Rectal smooth muscle tissue (tissue), 1 donor: Measurements from ENCODE around the gene ARFGAP3.
"Not testable (repeated sequence)": the region's sequence is repeated elsewhere in the genome, so short reads cannot be mapped to it uniquely, and the experiment has no call there.

ENCODE experiments used
- H3K27ac ChIP-seq: one replicate; pipeline ENCODE4 v1.7.0; 2013; ENCODE audit warnings: low read depth, low read length, inconsistent platforms
- H3K27me3 ChIP-seq: one replicate; pipeline ENCODE4 v1.7.0; 2013; ENCODE audit warnings: low read length; ENCODE audit not compliant: control insufficient read depth, insufficient read depth
- H3K36me3 ChIP-seq: one replicate; pipeline ENCODE4 v1.7.0; 2013; ENCODE audit warnings: low read length; ENCODE audit not compliant: control insufficient read depth, insufficient read depth
- H3K4me1 ChIP-seq: one replicate; pipeline ENCODE4 v1.7.0; 2013; ENCODE audit warnings: low read length; ENCODE audit not compliant: control insufficient read depth, insufficient read depth
- H3K4me3 ChIP-seq: one replicate; pipeline ENCODE4 v1.7.0; 2013; ENCODE audit warnings: low read length
- H3K9ac ChIP-seq: one replicate; pipeline ENCODE4 v1.7.0; 2013; ENCODE audit warnings: low read length

ARFGAP3 gene

DNA sequence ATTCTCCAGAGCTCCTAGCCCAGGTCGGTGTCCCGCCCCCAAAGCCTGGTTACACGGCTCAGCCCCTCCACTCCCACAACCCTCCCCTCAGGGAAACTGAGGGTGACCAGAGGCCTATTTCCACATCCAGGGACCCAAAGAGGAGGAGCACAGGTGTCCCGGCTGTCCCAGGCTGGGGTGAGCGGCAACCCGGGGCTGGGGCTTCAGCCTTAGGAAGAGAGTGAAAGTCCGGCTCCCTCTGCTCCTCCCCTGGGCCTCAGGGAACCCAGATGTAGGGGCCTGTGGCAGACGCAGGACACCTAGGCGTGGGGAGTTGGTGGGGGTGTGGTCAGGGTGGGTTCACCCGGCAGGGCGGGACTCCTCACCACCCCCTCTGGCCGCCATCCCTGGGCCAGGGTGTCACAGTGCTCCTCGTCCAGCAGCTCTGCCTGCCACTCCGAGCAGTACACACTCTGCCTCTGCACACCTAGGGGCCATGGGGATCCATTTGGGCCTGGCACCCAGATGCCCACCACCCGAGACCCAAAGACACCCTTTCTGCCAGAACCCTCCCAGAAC is 63.1 kb downstream of the ARFGAP3 start:
- H3K36me3 ChIP-seq = peaks cover 11% of the 10 kb centered on the region
- H3K4me3 ChIP-seq = no peak overlapping the region
- no peak overlapping the region for H3K27ac ChIP-seq
- peaks cover 3% of the 10 kb centered on the region for H3K4me1 ChIP-seq
- H3K9ac ChIP-seq = no peak overlapping the region
- no peaks in the 10 kb centered on the region for H3K27me3 ChIP-seq

DNA sequence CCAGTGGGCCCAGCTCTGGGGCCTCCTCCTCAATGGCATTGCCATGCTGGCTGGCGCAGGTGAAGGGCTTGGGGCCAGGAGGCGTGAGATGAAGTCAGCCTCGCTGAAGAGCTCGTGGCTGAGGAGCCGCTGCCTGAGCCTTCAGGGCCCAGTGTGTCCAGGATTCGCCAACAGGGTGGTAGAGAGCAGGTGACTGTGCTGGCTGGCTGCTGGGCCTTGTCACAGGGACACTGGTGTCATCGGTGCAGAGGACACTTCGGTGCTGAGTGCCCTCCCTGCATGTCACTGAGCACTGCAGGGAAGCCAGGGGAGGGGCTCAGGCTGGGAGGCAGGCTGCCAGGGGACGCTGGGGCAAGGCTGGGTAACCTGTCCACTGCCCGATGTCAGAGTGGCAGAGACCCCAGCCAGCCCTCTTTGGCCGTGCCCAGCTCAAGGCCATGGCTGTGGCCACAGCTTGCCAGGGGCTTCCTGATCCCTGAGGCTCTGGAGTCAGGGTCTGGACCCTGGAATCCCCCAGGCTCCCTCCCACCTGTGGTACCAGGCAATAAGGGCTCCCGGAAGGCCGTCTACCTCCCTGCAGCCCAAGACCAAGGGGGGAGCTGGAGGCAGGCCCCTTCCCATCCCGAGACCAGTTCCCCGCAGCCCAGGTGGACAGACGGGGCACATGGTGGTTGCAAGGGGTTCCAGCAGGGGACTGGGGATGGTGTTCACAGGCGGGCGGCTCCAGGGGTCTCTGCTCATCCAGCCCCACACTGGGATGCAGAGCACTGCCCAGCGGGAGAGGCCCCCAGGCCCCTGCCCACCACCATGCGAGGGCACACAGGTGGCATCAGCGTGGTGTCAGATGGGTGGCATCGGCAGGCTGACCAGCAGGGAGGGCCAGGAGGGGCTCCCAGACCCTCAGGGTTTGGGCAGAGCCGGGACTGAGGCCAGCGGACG is 63.9 kb downstream of the ARFGAP3 start:
- H3K27ac ChIP-seq = no peak overlapping the region
- peaks cover 10% of the 10 kb centered on the region for H3K36me3 ChIP-seq
- no peaks in the 10 kb centered on the region for H3K27me3 ChIP-seq
- H3K9ac ChIP-seq = no peak overlapping the region
- peaks cover 3% of the 10 kb centered on the region for H3K4me1 ChIP-seq
- H3K4me3 ChIP-seq = no peak overlapping the region

DNA sequence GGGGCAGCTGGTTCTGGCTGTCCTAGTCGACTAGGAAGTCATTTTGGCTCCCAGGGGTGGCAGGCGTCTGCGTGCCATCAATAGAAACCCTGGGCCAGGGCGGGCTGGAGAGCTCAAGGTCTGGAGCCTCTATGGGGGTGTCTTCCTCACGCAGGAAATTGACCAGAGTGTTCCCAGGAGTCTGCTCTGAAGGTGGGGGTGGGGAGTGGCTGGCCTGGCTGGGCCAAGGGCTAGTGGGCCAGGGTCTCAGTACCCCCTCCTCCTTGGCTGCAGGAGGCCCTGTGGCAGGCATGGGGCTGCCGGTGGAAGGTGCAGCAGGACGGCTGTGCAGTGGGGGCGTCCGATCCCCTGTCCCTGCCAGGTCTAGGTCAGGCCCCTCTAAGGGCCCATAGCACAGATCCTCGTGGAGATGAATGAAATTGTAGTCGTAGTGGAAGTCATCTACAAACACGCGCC is 64.6 kb downstream of the ARFGAP3 start:
- Histone ChIP-seq H3K27ac (no peak overlapping the region), H3K36me3 (peaks cover 3% of the 10 kb centered on the region), H3K27me3 (no peaks in the 10 kb centered on the region), H3K4me3 (no peak overlapping the region), H3K4me1 (peaks cover 3% of the 10 kb centered on the region), H3K9ac (no peak overlapping the region)

DNA sequence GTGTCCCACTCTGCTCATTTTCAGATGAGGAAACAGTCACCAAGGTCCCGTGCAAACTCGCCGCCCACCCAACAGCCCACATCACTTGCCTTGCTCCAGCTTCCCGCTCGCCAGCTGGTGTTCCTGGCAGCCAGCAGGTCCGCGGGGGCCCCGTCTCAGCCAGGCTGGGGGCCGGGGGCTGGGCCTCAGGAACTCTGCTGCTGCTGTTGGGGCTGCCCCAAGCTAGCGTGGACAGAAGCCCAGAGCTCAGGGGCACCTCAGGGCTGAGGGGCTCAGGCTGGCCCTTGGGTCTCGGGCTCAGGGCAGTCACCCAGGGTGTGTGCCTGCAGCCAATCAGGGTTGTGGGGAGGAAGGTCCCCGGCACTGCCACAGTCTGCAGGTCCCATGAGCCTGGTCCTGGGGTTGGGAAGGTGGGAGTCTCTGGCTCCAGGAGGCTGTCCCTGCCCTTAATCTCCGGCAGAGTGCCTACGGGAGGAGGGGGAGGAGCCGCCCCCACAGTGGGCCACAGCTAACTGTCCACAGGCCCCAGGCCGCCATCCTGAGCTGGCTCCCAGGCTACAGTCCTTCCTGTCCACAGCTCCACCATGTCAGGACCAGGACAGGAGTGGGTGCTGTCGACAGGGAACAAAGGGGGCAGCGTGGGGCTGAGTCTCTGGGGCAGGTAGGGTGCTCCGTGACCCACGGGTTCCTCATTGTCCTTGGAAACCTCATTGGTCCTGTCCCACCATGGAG is 65.2 kb downstream of the ARFGAP3 start:
- peaks cover 3% of the 10 kb centered on the region for H3K4me1 ChIP-seq
- no peaks in the 10 kb centered on the region for H3K36me3 ChIP-seq
- H3K9ac ChIP-seq = no peak overlapping the region
- no peak overlapping the region for H3K4me3 ChIP-seq
- H3K27me3 ChIP-seq = no peaks in the 10 kb centered on the region
- H3K27ac ChIP-seq = no peak overlapping the region

DNA sequence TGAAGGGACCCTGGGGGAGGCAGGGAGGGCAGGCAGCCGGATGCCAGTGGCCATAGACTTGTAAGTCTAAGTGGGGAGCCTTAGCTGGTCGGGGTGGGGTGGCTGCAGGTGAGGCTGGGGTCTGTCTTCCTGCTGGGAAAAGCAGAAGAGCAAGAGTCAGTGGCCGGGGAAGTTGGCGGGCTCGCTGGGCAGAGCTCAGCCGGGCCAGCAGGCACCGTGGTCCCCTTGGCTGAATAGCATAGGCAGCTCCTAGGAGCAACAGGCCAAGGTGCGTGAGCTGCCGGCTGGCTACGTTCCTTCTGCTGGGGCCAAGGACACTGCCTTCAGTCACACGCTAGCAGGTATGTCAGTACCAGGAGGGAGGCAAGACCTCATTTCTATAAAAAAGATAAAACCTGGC is 68.6 kb downstream of the ARFGAP3 start:
- Histone ChIP-seq H3K36me3 (no peaks in the 10 kb centered on the region), H3K4me1 (peaks cover 3% of the 10 kb centered on the region), H3K27ac (no peak overlapping the region), H3K4me3 (no peak overlapping the region), H3K9ac (no peak overlapping the region), H3K27me3 (no peaks in the 10 kb centered on the region)

DNA sequence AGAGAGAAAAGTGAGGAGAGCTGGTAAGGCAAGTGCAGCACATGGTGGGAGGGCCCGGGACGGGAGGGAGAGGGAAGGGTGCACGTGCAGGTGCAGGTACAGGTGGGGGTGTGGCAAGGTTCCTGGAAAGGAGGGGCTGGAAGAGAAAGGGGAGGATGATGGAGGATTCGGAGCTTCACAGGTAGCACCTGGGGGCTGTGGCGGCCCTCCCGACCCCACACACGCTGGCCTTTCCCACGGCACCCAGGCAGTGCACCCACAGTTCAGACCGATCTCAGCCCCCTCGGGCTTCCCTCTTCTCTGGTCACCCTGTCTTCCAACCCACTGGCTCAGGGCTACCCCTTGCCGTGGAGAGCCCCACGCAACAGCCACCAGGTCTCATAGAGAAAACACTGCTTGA is 69.1 kb downstream of the ARFGAP3 start:
- H3K4me3 ChIP-seq = no peak overlapping the region
- no peaks in the 10 kb centered on the region for H3K27me3 ChIP-seq
- H3K27ac ChIP-seq = no peak overlapping the region
- peaks cover 3% of the 10 kb centered on the region for H3K4me1 ChIP-seq
- H3K36me3 ChIP-seq = no peaks in the 10 kb centered on the region
- no peak overlapping the region for H3K9ac ChIP-seq

DNA sequence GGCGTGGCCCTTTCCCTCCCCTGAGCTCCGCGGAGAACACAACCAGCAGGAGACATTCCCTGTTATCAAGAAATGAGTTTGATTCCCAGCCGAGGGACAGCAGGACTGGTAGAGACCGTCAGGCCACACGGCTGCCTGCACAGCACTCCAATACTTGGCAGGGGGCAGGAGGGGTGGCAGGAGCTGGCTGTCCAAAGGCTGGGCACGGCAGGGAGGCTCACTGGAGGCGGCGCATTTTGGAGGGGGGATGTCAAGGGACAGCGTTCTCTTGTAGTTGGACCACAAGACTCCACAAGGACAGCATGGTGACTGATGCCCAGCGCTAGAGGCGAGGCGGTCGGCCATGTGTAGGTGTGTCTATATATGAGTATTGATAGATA is 69.7 kb downstream of the ARFGAP3 start:
- H3K27ac ChIP-seq = no peak overlapping the region
- no peak overlapping the region for H3K9ac ChIP-seq
- no peak overlapping the region for H3K4me3 ChIP-seq
- no peaks in the 10 kb centered on the region for H3K27me3 ChIP-seq
- H3K36me3 ChIP-seq = no peaks in the 10 kb centered on the region
- peaks cover 3% of the 10 kb centered on the region for H3K4me1 ChIP-seq

DNA sequence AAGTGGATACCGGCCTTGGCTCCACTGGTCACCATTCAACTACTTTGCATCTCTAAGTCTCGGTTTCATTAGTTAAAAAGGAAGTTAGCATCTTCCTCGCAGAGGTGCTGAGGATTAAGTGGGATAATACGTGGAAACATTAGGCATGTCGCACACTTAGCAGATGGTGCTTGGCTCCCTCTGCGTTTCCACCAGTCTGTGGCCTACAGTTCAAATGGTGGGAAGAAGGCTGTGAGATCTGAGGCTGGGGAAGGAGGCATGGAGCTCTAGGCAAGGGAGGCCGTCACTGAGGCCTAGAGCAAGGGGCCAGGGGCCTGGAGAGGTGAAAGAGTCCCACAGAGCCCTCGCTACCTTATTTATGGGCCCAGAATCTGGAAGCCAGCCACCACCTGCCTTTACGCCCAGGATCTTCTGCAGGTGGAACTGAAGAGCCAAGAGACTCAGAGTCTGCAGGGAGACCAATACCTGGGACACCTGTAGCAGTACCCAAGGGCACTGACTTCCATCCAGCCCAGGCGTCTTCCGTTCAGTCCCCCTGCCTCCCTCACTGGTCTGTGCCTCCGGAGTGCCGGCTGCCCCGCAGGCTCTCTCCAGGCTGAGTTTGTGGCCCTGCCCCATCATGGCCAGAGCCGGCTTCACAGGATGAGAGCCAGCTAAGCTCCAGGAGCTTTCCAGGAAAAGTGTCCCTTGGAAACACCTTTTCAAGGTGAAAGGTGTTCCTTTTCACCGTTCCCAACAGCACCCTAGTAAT is 70.3 kb downstream of the ARFGAP3 start:
- H3K27ac ChIP-seq = no peak overlapping the region
- H3K36me3 ChIP-seq = no peaks in the 10 kb centered on the region
- H3K27me3 ChIP-seq = no peaks in the 10 kb centered on the region
- H3K4me1 ChIP-seq = no peaks in the 10 kb centered on the region
- no peak overlapping the region for H3K9ac ChIP-seq
- H3K4me3 ChIP-seq = no peak overlapping the region

DNA sequence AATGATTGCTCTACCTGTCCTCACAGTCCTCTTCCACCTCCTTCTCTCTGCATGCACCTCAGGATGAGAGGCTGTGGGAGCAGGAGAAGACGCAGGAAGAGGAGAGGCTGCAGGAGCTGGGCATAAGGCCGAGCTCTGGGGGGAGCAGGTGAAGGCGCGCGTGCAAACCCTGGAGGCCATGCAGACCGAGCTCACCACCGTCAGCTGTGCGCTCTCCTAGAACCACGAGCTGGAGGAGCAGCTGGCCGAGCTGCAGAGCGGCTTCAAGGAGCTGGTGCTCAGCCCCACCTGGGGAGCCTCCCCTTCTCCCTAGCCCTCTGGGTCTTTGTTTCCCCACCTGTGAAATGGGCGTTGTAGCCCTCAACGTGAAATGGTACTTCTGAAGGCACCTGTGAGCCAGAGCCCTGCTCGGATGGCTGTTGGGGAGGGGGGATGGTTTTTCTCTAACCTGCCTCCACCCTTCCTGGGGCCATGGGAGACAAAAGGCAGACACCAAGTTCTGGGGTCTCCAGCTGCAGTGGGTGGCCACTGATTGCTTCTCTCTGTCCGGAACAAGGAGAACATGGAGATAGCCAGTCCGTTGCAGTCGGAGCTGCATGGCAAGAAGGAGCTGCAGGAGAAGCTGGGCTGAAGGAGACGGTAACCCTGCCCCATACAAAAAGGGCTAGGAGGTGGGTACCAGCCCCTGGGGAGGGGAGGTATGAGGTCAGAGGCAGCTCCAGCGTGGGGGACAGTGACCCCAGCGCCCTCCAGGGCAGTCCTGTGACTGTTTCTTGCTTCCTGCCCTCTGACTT is 71.2 kb downstream of the ARFGAP3 start:
- no peak overlapping the region for H3K27ac ChIP-seq
- no peak overlapping the region for H3K4me3 ChIP-seq
- H3K36me3 ChIP-seq = no peaks in the 10 kb centered on the region
- no peak overlapping the region for H3K9ac ChIP-seq
- no peaks in the 10 kb centered on the region for H3K4me1 ChIP-seq
- no peaks in the 10 kb centered on the region for H3K27me3 ChIP-seq

DNA sequence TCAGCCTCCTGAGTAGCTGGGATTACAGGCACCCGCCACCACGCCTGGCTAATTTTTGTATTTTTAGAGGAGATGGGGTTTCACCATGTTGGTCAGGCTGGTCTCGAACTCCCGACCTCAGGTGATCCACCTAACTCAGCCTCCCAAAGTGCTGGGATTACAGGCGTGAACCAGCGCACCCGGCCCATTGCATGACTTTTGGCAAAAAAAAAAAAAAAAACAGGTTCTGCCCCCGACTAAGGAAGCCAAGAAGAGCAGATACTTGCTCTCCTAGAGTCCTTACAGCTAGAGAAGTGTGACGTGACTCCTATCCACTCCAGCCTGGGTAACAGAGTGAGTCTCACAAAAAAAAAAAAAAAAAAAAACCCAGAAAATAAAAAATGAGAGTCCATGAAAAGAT is 74.8 kb downstream of the ARFGAP3 start:
- H3K9ac ChIP-seq, H3K27ac ChIP-seq, H3K4me1 ChIP-seq, H3K36me3 ChIP-seq, H3K4me3 ChIP-seq, H3K27me3 ChIP-seq: not testable (repeated sequence)

DNA sequence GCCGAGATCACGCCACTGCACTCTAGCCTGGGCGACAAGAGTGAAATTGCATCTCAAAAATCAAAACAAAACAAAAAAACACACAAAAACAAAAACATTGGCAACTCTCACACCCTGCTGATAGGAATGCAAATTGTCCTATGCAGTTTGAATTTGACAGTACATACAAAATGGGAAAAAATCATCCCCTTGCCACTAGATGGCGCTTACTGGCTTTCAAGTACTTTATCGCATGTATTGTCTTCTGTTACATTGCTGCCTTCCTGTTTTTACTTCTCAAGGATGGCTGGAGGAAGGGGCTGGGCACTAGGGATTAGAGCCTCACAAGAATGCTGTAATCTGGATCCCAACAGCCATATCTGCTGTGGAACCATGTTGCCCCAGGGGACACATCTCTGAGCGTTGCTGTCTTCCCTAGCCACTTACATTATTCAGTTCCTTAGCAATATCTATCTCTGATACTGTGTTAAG is 77.0 kb downstream of the ARFGAP3 start:
- no peaks in the 10 kb centered on the region for H3K36me3 ChIP-seq
- no peaks in the 10 kb centered on the region for H3K27me3 ChIP-seq
- H3K4me1 ChIP-seq = no peaks in the 10 kb centered on the region
- no peak overlapping the region for H3K27ac ChIP-seq
- peak overlapping the region; percentile 56 for H3K9ac ChIP-seq
- no peak overlapping the region for H3K4me3 ChIP-seq
